SHP77 treated with DMSO at 0.1 percent for 48 hours (cell line): ENCODE results near the gene AKAP9.
A peak's percentile ranks its signal among the peaks of the same experiment; 100 is the strongest.
"Not testable (repeated sequence)": the region's sequence is repeated elsewhere in the genome, so short reads cannot be mapped to it uniquely, and the experiment has no call there.

Source experiments
- DNase-seq: peaks from one replicate; lab custom pipeline; 2025; lab: John Stamatoyannopoulos, UW

AKAP9 gene

DNA sequence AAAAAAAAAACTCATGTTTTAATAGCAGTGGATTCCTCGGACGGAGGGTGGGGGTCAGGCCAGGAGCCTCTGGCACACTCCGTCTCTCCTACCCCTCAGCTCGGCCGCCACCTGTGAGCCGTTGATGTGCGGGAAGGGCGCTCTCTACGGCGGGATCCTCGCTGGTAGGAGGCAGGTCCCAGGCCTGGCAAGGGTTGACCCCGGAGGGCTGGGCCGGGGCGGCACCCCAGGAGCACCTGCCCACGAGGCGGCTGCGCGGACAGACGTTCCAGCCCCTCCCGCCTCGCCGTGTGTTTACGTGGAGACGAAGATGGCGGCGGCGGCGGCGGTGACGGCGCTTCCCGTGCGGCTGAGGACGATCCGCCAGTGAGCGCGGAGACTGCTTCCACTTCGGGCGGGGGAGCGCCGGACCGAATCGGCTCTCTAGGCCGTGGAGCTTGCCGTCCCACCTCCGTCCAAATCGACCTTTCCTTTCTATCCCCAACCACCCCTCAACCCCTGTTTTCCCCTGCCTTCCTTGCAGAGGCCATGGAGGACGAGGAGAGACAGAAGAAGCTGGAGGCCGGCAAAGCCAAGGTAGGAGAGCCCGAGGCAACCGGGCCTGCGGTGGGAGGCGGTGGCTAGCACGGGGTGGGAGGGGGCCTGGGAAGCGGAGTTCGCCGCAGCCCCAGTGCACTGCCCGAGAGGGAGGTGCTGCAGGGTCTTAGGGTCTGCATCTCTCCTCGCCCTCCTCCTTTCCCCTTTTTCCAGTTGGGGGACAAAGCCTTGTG lies at the start of gene AKAP9:
Gene AKAP9 (plus strand): TSS at position 291 of the 770 bp plus-strand sequence. CDS start 238 bp downstream, at position 529.
- DNase-seq, result peak; percentile 57

- DNase-seq, result no peak
Measured at GRCh38 chr7:91892099-91892705, 48.5 kb upstream of the AKAP9 start.

DNA sequence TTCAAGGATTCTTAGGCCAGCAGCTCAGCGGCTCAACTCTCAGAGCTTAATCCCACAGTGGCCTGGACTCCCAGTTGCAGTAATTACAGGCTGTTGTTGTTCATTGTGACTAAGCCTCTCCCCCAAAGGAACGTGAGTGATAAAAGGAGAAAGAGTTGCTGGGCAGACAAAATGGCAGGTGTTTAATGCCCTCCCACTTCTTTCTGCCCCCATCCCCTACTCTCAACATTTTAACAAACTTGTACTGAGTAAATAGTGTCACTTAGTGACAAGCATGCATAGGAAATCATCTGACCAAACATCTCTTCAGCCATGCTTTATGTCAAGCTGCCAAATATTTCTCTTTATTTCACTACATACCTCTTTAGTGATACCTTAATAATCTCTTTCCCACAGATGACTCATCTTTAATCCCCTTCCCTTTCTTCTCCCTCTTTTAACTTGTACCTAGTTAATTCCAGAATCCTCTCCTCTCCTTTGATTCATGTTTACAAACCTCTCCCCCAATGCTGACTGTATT lies 47.8 kb upstream of the AKAP9 start:
- no peak for DNase-seq

DNA sequence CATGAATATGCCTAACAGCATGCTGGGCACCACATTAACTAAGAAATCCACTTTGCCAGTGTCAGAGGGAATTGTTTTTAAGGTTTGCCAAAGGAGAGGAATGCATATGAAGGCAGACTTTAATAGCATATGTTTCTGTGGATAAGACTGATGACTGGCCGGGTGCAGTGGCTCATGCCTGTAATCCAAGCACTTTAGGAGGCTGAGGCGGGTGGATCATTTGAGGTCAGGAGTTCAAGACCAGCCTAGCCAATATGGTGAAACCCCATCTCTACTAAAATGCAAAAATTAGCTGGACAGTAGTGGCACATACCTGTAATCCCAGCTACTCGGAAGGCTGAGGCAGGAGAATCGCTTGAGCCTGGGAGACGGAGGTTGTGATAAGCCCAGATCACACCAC lies 47.0 kb upstream of the AKAP9 start:
- not testable (repeated sequence) for DNase-seq

DNA sequence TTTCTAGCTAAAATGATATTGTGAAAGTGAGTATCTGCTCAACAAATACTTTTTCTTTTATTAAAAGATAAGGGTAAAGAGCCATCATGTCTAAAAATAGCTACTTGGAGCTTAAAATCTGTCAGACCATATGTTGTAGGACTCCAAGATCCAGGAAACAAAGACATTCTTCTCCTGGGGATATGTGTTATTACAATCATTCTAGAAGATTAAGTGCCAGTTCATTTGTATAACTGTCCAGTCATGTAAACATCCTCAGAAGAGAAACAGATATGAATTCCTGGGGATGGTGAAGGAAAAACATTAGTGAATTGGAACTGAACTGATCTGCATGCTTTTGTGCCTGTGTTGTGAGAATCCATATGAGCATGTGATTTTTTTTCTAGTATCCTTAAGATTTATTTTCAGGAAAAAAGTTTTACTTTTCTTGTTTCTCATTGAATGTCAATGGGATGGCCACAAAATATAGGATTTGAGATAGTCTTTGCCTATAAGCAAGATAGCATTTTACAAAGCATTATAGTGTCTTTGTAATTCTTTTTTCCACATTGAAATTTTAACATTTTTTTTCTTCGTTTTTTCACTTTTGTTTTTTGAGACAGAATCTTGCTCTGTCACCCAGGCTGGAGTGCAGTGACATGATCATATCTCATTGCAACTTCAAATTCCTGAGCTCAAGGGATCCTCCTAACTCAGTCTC lies 45.7 kb upstream of the AKAP9 start:
- DNase-seq, result no peak

DNA sequence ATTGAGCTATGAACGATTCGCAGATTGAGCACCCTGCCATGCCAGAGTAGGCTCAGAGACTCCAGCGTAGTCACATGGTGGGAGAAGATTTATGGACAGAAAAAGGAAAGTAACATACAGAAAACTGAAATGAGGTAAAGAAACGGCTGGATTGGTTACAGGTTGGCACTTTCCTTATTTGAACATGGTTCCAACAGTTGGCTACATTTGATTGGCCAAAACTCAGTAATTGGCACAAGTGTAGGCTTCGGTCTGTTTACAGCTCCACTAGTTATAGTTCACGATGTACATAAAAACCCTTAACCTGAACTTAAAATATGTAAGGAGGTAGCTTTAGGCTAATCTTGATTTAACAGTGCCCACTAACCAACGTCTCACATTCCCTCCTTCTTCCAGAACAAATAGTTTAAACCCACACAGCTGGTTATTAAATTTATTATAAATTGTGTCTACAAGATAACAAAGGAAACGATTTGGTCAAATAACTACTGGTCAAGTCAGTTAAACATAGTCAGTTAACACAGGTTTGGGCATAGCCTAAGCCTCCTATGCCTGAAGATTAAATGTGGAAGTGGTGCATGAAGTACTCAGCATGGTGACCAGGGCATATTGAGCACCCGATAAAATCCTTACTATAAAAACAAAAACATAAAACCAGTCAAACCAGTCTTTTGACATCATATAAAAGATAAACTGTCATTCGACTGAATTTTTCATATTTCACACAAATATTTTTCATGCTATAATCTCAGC lies 42.2 kb upstream of the AKAP9 start:
- no peak for DNase-seq

DNA sequence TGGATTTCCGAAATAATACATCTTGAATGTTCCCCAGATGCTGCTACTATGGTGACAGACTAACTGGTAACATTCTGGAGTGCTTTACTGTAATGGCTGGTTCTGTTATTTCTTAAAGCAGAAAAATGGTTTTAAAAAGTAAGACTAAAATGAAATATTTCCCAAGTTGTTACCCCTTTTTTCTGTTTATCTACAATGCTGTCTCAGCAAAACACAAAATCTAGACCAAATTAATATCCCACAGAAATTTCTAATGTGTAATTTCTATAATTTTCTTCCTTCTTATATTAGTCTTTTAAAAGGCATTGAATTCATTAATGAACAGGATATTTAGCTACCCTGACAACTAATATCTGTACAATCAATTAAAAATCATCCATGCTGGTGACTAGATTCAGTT lies 41.1 kb upstream of the AKAP9 start:
- DNase-seq, result no peak

DNA sequence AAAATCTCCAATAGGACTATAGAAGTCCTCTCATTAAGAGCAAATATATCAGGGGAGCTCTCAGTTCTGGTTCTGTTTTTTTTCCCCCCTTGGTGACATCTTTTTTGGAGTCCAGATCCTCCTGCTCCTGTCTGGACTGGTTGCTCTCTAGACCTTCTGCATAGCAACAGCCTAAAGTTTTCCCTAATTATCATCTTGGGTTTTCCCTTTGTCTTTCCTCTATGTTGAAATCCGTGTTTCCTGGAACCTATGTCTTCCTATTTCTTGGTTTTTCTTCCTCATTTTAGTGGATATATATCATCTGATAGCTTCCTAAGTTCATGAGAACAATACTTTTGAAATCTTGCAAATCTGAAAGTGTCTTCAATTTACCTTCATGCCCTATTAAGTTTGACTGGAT lies 30.5 kb upstream of the AKAP9 start:
- DNase-seq, result no peak

DNA sequence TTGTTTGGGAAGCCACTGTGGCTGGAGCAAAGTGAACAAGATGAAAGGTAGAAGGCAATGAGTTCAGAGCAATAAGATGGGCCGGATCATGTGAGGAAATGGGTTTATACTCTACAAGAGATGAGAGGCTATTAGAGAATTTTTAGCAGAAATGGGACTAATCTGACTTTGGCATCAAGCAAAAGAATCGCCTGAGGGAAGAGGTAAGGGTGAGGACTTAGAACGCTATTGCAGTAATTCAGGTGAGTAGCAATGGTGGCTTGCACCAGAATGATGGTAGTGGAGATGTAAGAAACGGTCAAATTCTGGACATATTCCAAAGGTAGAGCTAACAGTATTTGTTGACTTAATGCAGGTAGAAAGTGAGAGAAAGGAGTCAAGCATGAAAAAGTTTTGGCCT lies 29.5 kb upstream of the AKAP9 start:
- no peak for DNase-seq

DNA sequence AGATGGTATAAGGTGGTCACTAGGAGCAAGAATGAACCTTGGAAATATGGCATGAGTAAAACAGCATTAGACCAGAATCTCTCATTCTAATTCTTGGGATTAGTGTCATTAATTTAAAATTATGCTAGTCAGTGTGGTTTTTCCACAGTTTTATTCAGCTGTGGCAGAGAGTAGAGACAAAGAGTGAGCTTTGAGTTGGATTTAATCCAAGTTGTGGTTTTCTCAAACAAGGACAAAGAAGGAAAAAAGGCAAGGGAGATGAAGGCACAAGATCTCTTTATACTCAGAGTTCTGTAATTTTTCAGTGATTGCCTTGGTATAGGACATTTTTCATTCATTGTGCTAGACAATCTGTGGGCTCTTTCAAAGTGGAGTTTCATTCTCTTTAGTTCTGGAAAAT lies 28.2 kb upstream of the AKAP9 start:
- no peak for DNase-seq

GRCh38 chr7:91913612-91914011 lies 27.1 kb upstream of the AKAP9 start:
- no peak for DNase-seq

DNA sequence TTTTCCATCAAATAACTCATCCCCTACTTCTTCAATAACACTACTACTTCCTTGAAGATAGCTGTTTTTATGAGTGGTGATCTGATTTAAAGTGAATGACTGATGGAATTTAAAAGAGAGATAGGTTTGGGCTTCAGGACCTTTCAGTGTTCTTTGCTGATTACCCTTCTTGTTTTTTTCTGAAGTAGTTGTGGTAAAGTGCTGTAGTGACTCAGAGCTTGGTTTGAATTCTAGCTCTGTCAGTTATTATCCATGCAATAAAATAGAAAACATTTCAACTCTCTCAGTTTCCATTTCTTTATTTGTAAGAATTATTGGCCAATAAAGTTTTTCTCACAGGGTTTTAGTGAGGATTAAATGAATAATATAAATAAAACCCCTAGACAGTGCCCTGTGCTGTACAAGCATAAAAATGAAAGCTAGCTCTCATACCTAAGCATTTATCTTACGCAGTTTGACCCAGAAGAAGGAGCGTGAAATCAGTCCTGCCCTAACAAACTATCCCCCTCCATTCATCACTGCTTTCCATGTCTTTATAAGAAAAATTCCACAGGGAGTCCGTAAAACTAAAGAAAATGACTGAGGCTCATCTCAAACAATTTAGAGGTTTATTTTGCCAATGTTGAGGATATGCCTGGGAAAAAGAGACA lies 25.1 kb upstream of the AKAP9 start:
- DNase-seq, result no peak

- no peak for DNase-seq
Measured at GRCh38 chr7:91916051-91916440, 24.6 kb upstream of the AKAP9 start.

- DNase-seq, result no peak
Measured at GRCh38 chr7:91918356-91918755, 22.3 kb upstream of the AKAP9 start.

- no peak for DNase-seq
Measured at GRCh38 chr7:91922857-91923256, 17.8 kb upstream of the AKAP9 start.

GRCh38 chr7:91927912-91928311 lies 12.8 kb upstream of the AKAP9 start:
- no peak for DNase-seq

- no peak for DNase-seq
Measured at GRCh38 chr7:91929463-91929862, 11.2 kb upstream of the AKAP9 start.

DNA sequence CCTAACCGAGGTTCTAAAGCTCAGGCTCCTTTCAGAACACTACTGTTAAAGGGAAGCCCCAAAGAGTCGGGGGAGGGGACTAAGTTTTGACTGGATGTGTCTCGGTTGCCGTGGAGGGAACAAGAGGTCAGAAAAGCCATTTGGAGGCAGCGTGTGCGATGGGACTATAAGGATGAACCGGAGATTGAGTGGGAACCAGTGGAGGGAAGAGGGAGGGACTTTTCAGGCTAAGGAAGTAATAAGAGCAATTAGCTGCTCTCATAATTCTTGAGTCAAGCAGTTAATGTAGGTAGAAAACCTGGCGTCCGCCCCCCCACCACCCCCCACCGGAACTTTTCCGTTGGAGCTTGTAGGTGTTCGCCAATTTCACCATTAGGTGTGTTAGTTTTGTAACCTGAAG lies 491 bp upstream of the AKAP9 start:
- DNase-seq, result no peak

- DNase-seq, result peak; percentile 17
Measured at GRCh38 chr7:91941450-91941849, 788 bp downstream of the AKAP9 start.

DNA sequence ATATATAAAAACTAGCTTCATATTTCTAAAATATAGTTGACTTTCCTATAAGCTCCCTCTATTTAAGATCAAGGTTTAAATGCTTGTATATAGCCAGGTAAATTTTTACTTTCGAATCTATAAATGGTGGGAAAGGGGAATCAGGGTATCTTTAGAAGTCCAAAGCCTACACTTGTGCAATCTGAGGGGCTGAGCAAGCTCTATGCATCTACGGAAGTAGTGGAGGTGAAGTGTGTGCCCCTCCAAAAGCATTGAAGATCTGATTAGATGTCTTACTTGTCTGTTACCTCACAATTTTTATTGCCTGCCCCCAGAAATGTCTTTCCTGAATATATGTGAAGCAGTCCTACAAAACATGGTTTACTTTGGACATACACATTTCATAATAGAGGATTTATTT lies 1.6 kb downstream of the AKAP9 start:
- DNase-seq, result no peak

GRCh38 chr7:91944970-91945369 lies 4.3 kb downstream of the AKAP9 start:
- not testable (repeated sequence) for DNase-seq

DNA sequence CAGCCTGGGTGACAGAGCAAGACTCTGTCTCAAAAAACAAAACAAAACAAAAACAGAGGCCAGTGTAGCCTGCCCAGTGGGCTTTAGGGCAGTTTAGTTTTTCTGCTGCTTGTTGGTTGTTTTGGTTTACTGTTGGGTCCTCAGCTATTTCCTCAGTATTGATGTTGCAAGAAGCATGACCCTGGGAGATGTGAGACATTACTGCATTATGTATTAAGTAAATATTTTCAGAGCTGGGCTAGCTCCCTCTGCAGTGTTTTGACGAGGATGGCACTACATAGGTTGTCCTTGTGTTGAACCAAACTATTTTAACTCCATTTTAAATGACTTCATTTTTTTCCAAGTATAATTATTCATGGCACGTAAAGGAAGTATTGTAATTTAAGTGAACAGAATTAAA lies 4.8 kb downstream of the AKAP9 start:
- no peak for DNase-seq
